HG02852 (cell line): ENCODE data around the gene COL27A1.
"Not testable (repeated sequence)": the region's sequence is repeated elsewhere in the genome, so short reads cannot be mapped to it uniquely, and the experiment has no call there.

Source experiments
- ATAC-seq: cut with Tn5 transposase; IDR thresholded peaks from one replicate; pipeline ENCODE4 v1.9.1; 2021; ENCODE audit warnings: mild to moderate bottlenecking, moderate library complexity; ENCODE audit not compliant: unreplicated experiment

Gene COL27A1

DNA sequence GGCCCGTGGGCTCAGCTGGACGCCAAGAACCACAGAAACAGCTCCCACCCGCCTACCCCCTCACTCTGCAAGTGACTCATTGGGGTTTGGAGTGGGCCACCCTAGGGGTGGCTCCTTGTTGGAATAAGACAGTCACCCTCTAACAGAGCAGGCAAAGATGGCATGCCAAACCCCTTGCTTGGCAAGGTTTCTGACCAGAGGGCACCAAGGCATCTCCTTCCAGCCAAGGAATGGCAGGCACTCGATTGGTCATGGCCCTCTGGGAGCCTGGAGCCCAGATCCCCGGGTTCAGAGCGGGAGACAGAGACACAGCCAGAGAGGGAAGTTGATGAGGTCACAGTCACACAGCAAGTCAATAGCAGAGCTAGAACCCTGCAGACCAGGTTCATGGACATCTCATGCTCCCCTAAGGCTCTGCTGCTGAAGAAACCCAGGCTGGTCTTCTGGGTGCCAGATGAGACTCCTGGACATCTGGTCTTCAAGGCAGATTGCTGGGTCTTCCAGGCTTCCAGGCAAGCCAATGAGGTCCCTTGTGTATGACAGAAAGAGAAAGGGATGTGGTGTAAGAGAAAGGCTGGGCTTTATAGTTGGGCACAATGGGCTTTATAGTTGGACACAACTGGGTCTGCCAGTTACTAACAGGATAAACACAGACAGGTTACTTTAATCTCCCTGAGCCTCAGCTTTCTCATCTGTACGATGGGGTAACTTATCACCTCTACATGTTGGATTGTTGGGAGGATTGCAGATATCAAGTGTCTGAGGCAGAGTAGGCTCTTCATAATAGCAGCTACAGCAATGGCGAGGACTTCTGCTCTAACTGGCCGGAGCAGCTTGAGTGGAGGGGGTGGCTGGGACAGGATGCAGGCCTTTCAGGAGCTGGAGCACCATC, 33.0 kb upstream of the COL27A1 start:
- ATAC-seq: no peak

DNA sequence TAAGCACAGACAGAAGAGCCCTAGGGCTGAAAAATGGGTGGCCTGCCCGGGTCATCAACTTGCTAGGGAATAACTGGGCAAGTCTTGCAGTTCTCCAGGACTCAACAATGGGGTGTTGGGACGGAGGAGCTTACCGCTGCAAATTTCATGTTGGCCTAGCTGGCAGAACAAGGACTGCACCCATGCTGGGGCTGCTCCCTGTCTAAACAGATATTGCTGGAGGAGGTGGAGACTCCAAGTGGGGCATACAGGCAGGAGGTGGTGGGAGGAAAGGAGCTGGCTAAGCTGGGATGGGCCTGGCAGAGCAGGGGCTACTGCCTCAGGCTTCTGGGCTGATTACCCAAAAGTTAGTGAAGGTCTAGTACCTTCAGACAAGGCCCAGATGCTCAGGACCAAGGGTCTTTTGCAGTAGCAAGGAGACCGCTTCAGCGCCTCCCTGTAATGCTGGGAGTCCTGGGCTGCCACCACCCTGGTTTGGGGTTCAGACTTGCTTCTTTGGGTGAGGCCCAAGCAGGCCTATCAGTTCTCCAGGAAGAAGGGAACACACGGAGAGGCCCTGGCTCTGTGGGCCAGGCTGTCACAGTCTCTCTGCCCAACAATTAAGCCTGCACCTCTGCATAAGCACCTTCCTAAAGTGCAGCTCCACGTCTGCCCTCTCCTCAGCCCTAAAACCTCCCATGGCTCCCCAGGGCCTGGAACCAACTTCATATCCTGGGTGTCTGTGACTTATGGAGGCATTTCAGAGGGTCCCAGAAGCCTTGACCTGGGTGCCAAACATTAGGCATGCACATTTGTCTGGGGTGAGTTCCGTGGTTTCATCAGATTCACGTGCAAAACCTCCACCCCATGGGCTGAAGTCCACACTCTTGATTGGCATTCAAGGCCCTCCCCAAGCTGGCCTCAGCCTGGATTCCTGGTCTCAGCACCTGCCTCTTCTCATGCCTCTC, 32.0 kb upstream of the COL27A1 start:
- ATAC-seq: no peak

DNA sequence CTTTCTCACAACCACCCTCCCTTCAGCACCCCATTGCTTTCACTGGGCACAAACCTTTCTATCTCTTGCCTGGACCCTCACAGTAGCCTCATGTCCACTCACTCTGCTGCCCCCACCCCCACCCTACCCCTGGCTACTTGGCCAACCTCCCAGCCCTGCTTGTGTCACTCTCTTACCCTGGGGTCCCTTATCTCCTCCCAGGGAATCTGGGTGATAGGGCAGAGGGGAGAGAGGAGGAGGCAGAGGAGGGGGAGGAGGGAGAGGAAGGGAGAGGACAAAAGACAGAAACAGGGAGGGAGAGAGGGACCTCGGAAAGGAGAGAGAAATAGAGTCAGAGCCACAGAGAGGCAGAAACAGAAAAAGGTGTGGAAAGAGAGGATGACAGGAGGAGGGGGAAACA, 31.2 kb upstream of the COL27A1 start:
- no peak for ATAC-seq

DNA sequence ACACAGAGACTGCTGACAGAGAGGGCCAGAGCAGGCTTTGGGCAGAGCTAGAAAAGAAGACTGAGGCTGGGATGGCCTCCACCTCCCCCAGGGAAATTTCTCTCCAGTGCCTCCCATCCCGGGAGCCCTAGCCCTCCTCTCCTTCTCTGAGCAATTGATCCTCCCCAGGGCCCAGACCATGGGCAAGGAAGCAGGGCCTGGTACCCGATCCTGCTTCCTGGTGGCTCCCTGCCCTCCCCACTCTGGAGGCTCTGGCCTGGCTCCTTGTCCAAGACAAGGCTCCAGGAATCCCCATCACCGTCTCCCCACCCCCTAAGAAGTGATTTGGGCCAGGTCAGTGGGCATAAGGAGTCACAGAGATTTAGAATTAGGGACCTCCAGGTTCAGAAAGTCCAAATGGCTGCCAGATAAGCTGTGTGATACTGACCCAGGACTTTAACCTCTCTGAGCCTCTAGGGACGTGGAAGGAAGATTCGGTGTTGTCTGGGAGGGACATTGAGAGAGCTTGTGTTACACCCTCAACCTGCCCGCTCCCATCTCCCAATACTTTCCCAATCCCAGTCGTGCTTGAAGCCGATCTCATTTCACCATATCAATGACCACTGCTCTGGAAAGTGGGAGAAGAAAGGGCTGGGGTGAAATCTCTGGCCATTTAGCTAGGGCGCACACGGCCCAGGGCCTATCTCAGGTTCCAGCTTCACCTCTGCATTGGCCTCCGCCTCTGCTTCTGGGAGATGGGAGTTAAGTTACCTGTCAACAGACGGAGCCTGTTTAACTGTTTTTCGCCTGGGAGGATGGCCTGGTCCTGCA, 30.5 kb upstream of the COL27A1 start:
- ATAC-seq: no peak

DNA sequence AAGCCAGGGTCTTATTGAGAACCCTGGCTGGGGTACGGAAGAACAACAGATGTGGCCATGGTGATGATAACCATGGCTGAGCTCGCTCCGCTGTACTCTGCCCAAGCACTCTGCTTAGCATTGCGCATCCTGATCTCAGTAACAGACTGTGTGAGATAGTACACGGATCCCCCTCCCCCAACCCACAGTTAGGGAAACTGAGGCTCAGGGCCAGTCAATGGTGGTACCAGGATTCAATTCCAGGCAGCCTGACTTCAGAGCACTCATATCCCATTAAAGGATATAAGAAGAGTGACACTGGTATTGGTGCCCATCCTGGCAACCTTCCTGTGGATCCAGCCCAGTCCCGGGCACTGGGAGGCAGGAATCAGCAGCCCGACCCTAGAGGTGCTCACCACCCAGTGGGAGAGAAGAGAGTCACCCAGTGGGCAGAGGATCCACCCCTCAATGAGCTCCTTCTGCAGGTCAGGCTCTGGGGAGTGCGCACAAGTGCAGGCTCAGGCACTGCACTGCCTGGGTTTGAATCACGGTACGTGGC, 29.8 kb upstream of the COL27A1 start:
- no peak for ATAC-seq

DNA sequence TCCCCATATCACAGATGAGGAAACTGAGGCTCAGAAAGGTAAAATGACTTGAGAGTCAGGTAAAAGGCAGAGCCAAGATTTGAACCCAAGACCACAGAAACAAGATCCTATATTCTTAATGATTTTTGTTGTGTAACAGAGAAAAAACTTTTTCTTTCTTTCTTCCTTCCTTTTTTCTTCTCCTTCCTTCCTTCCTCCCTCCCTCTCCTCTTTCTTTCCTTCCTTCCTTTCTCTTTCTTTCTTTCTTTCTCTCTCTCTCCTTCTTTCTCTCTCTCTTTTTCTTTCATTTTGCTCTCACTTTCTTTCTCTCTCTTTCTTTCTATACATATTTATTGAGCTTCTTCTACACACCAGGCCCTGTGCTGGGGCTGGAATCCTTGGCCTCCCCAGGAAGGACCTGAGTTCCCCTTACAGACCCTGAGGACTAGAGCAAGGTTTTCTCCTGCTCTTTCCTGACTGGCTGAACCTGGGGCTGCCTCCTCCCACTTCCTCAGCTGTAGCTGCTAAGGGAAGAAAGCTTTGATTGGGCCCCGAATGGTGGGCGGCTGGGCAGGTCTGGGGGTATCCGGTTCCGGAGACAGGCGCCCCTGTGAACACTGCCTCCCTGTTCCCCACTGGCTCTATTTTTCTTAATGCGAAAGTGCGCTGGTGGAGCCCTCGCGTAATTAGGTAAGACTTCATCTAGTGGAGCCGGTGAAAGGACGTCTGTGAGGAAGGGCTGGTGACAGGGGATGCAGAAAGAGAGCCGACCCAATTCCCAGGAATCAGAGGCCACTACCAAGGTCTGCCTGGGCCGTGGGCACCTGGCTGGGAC, 28.9 kb upstream of the COL27A1 start:
- ATAC-seq: no peak

DNA sequence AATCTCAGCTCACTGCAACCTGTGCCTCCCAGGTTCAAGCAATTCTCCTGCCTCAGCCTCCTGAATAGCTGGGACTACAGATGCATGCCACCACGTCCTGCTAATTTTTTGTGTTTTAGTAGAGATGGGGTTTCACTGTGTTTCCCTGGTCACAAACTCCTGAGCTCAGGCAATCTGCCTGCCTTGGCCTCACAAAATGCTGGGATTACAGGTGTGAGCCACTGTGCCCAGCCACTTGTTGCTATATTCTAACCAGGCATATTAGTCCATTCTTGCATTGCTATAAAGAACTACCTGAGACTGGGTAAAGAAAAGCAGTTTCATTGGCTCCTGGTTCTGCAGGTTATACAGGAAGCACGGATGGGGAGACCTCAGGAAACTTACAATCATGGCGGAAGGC, 26.6 kb upstream of the COL27A1 start:
- not testable (repeated sequence) for ATAC-seq

DNA sequence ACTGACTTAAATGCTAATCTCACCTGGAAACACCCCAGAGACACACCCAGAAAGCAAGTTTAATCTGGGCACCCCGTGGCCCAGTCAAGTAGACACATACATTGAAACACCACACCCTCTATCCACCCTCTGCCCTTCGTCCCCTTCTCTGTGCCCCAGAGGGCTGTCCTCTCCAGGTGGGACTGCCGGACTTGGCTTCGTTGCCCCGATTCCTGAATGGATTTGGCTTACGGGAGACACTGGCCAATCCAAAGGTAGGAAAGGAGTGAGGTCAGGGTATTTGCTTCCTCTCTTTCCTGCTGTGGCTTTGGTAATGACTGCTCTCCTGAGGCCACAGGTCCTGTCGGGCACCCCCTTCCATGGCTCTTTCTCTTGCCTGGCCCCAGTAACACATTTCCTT, 25.2 kb upstream of the COL27A1 start:
- no peak for ATAC-seq

DNA sequence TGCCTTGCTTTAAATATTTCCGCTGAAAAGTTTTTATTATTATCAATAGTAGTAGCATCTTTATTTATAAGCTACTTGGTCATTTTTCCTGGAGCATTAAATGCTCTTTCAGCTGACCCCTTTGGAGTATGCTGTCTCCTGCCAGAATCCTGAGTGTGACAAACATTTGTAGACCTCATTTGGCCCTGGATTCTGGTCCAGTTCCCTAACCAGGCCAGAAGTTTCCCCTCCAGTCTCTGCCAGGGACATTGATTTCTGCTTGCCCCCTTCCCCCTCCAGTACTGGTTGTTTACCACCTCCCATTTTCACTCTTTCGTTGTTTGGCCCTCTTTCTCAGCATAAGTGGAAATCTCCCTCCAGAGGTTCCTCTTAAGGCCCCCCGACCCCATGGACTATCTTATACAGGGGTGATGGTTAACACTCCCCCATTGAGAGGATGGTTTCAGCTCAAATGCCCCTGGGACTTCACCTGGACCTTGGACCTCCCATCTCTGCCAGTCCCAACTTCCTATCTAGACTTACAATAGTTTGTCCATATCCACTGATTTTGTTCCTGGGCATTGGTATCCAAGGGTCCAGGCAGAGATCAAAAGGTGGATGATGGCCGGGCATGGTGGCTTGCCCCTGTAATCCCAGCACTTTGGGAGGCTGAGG, 24.6 kb upstream of the COL27A1 start:
- ATAC-seq: no peak

DNA sequence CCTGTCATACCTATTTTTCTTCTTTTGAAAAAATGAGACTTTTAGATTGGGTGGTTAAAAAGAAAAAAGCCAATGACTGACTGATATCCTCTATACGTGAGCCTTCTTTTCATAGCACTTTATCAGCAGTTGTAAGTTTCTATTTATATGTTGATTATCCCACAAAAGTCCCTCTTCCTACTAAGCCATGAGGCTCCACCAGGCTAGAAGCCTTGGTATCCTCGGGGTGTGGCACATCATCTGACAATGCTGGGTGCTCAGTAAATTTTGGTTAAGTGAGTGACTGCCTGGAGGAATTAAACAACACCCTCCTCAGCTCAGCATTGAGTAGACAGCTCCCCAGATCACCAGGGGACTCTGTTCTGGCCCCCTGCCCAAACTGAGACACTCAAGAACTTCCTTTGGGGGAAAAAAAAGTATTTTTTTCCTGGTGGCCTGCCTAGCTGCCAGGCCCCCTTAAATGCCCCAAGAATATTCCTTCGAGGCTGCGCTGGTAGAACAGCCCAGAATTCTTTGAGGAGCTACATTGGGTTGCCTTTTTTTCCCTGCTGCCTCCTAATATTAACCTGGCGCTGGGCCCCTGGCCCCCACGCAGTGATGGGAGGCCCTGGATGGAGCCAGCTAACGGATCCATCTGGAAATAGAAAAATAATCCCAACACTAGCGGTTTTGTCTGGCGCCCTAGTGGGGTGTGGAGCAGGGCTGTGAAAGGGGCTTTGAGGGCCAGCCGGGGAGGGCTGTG, 23.4 kb upstream of the COL27A1 start:
- ATAC-seq: no peak

DNA sequence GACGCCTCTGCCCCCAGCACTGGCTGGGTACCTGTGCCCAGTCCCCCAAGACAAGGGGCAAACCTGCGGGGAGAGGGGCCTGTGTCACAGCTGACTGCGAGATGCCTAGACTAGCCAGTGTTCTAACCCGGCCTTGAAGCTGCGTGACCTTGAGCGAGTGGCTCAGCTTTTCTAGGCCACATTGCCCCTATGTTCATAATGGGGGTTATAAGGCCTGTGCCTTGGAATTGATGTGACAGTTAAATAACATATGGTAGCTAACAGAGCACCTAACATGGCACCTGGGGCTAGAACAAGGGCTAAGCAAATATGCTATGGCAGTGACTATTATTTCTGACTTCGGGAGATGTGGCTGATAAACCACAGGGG, 22.8 kb upstream of the COL27A1 start:
- no peak for ATAC-seq

DNA sequence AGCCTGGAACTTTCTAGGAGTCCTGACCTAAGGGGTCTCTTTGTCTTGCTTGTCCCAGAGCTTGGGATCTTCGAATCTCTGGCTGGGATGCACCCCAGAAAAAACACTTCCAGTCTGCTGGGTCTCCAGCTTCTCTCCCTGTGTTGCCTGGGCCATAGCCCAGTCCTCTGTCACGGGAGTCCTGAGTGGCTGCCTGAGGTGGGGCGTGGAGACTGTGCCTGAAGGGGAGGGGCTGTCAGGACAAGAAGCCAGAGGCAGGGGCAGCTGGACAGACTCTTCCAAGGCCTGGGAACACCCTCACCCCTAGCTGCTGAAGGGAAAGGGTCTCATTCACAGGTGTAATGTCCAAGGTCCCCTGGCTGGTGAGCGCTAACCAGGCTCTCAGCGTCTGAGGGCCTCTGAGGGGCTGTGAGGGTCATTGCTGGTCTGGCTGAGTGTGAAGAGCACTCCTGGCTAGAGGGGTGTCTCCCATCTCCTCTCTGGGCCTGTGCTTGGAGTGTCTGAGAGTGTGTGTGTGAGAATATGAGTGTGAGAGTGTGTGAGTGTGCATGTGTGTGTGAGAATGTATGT, 20.4 kb upstream of the COL27A1 start:
- ATAC-seq: no peak

DNA sequence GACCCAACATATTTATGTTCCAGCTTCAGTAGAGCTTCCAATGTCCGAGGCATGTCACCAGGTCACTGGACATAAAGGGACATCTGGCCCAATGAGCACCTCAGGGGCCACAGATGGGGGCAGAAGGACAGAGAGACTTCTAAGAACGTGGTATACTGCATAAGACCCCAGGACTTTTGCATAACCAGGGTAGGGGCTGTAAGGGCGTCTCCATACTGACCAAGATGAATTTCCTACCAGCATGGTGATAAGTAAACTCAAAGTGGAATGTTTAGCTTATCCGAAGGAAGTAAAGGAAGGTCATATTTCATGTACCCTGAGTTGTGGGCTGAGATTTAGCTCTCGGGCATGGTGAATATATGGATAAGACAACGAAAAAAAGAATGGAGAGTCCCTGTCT, 17.5 kb upstream of the COL27A1 start:
- ATAC-seq: no peak

DNA sequence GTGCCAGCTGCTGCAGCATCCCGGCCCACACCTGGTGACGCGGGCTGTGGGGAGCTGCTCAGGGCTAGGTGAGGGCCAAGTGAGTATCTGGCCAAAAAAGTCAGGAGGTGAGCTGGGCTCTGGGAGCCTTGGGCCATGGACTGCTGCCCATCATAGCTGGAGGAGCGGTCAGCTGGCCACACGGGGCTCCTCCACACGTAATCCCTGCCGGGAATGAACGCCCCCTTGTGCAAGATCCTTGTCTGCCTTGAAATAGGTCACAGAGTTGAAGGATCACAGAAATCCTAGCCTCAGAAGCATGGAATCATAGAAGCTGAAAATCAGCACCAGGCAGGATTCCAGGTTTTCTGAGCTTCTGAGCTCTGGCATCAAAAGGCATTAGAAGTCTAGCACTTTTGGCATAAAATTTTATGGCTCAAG, 16.8 kb upstream of the COL27A1 start:
- no peak for ATAC-seq

DNA sequence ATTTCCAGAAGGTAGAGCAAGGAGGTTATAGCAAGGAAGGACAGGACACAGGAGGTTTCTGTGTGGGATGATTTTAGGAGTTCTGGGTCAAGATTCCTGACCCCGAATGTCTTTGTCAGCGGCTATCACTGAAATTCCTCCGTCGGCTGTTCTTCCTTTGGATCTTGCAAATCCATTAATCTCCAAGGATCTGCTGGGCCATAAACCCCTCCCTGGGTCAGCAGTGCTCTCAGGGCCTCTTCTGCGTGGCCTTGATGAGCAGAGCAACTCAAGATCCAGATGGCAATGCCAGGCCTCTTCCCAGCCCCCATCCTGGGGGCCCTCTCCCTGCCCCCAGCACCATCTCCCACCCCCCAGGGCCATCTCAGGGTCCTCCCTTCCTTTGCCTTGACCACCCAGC, 16.3 kb upstream of the COL27A1 start:
- ATAC-seq: no peak

DNA sequence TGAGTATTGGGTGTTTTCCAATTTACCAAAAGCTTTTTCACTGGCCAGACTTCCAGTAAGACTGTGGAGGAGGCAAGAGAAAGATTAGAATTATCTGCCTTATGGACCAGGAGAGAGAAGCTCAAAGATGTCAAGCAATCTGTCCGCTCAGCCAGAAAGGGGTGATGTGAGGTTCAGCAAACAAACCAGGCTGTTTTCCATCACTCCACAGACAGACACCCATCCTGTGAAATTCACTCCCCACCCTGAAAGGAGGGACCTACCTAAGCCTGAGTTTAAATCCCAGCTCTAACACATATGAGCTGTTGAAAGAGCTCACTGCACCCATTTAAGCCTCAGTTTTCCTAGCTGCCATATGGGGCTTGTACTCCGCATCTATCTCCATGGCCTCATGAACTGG, 14.9 kb upstream of the COL27A1 start:
- no peak for ATAC-seq

DNA sequence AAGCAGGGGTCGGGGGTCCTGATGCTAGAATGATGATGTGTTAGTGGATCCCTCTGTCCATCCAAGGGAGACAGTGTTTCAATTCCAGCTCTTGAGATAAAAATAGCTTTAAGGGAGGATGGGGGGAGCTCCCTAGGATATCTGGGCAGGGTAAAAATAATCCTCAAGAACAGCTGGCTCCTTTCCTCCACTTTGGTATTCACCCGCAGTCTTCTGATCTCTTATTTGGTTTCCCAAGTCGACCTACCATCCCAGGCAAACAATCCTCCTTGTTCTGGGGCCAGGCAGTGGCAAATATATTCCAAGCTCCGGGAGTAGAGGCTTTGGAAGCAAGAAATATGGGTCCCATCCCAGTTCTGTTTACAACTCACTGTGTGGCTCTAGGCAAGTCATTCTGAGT, 14.5 kb upstream of the COL27A1 start:
- no peak for ATAC-seq
